Immature natural killer cell (primary cell): ENCODE data around the gene CA12. TPM values are rescaled to one million over a fixed set of nuclear protein-coding genes. Genes with fewer than 3 reads are reported as not detected.

ENCODE experiments used
- DNase-seq, 3 donors: peaks; one replicate each; pipeline ENCODE4 v3.0.0; 2022; ENCODE audit warnings: mixed read lengths in 1 of 3
- H3K27ac Mint-ChIP-seq, 6 donors: one replicate each; pipeline ENCODE4 v1.8.0; 2020; ENCODE audit warnings: mixed read lengths in 6 of 6, mild to moderate bottlenecking in 5 of 6, inconsistent platforms in 4 of 6, moderate library complexity in 3 of 6
- H3K27me3 Mint-ChIP-seq, 3 donors: one replicate each; pipeline ENCODE4 v1.8.0; 2020 to 2021; ENCODE audit warnings: low read depth in 3 of 3, mild to moderate bottlenecking in 3 of 3, mixed read lengths in 3 of 3, moderate library complexity in 3 of 3, inconsistent platforms in 1 of 3
- H3K36me3 Mint-ChIP-seq, 3 donors: one replicate each; pipeline ENCODE4 v1.8.0; 2020; ENCODE audit warnings: mixed read lengths in 3 of 3, inconsistent platforms in 2 of 3, mild to moderate bottlenecking in 2 of 3
- H3K4me1 Mint-ChIP-seq, 2 donors: one replicate each; pipeline ENCODE4 v1.8.0; 2020; ENCODE audit warnings: inconsistent platforms in 2 of 2, mild to moderate bottlenecking in 2 of 2, mixed read lengths in 2 of 2, moderate library complexity in 1 of 2
- H3K4me3 Mint-ChIP-seq, 5 donors: one replicate each; pipeline ENCODE4 v1.8.0; 2020; ENCODE audit warnings: mild to moderate bottlenecking in 5 of 5, mixed read lengths in 5 of 5, inconsistent platforms in 3 of 5, moderate library complexity in 3 of 5
- H3K9me3 Mint-ChIP-seq, 6 donors: one replicate each; pipeline ENCODE4 v1.8.0; 2020; ENCODE audit warnings: mild to moderate bottlenecking in 6 of 6, mixed read lengths in 6 of 6, inconsistent platforms in 4 of 6, moderate library complexity in 3 of 6
- polyA plus RNA-seq, 3 donors: library from polyadenylated mRNA; unstranded; fragments of 300-500 nt; fragmentation: Illumina TruSeq; gene quantifications; one replicate each; pipeline ENCODE4 v1.2.3, GENCODE V29; 2021

CA12 gene
- polyA plus RNA-seq, 3 donors from 2014 or later, result not detected

DNA sequence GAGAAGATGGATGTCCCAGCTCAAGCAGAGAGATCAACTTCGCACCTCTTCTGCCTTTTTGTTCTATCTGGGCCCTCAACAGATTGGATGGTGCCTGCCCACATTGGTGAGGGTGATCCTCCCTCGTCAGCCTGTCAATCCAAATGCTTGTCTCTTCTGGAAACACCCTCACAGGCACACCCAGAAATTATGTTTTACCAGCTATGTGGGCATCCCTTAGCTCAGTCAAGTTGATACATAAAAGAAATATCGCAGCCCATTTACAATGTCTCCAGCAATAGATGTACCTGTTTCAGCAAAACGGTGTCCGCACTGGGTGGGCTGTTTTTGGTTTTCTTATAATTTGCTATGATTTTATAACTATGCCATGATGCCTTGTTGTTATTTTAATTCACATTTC, 27.5 kb upstream of the CA12 start:
- no peak overlapping the region for H3K4me3 Mint-ChIP-seq
- H3K27ac Mint-ChIP-seq, result no peak overlapping the region
- no peaks in the 10 kb centered on the region for H3K36me3 Mint-ChIP-seq
- DNase-seq, result no peak
- H3K9me3 Mint-ChIP-seq, result no peaks in the 10 kb centered on the region
- H3K4me1 Mint-ChIP-seq, result peaks cover 5 to 7% of the 10 kb centered on the region in 2 donors
- H3K27me3 Mint-ChIP-seq, result peaks cover 0 to 6% (median 0%) of the 10 kb centered on the region in 3 donors

DNA sequence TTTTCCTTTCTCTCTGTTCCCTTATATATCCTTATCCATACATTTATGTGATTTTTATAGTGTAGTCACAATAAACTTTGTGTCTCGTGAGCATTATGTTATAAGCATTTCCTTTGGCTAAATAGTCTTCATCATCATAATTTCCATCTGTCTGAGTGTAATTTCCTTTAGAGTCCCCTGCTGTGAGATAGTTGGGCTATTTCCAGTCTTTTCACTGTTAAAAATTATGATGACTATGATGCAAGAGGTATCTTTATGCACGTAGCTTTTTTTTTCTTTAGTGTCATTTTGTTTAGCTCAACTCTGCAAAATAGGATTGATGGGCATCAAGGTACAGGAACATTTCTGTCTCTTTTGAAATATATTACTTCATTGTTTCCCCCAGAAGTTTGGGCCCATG, 26.9 kb upstream of the CA12 start:
- no peak overlapping the region for H3K27ac Mint-ChIP-seq
- peaks cover 0 to 6% (median 0%) of the 10 kb centered on the region in 3 donors for H3K27me3 Mint-ChIP-seq
- no peak overlapping the region for H3K4me3 Mint-ChIP-seq
- H3K9me3 Mint-ChIP-seq, result no peaks in the 10 kb centered on the region
- peaks cover 5 to 7% of the 10 kb centered on the region in 2 donors for H3K4me1 Mint-ChIP-seq
- no peak for DNase-seq
- H3K36me3 Mint-ChIP-seq, result no peaks in the 10 kb centered on the region

DNA sequence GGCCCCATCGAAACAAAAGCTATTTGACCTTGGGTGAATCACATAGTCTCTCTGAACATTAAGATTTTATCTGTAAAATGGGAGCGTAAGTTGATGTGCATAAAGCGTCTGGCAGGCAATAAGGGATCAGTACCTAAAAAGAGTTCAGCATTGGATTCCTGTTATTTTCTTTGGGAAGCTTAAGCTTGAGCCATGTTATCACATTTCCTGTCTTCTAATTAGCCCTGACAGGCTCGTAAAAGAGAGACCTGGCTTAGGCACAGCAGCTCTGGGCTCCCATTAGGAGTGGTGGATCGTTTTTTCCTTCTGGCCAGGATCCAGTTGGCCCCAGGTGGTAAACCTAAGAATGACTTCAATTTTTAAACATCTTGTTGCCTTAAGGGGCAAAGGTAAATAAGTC, 26.0 kb upstream of the CA12 start:
- Mint-ChIP-seq H3K27ac (no peak overlapping the region), H3K27me3 (peaks cover 0 to 2% (median 0%) of the 10 kb centered on the region in 3 donors), H3K4me3 (no peak overlapping the region), H3K9me3 (no peaks in the 10 kb centered on the region), H3K4me1 (peaks cover 5 to 7% of the 10 kb centered on the region in 2 donors), H3K36me3 (no peaks in the 10 kb centered on the region)
- no peak for DNase-seq

DNA sequence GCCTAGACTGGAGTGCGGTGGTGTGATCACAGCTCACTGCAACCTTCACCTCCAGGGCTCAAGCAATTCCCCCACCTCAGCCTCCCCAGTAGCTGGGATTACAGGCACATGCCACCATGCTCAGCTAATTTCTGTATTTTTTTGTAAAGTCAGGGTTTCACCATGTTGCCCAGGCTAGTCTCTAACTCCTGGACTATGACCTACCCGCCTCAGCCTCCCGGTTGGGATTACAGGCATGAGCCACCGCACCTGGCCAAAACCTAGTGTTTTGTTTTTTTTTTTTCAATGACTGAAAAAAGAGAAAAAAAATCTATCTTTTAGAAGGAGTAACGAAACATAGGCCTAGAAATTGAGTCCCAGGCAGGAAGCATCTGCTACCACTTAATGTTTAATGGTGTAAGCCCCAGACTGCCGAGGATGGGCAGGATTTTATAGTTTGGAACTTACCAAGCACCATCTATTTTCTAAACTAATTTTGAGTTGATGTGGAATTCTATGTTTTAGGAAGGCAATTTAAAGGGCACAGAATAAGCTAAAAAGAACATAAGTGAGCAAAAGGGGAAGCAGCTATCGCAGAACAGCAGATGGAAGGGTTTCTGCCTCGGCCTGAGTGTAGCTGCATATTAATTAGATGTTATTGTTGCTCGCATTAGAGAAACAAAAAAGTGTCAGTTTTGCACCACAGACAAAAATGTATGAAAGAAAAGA, 24.2 kb upstream of the CA12 start:
- H3K4me3 Mint-ChIP-seq, result no peak overlapping the region
- no peak for DNase-seq
- peaks cover 5 to 7% of the 10 kb centered on the region in 2 donors for H3K4me1 Mint-ChIP-seq
- no peaks in the 10 kb centered on the region for H3K36me3 Mint-ChIP-seq
- H3K27me3 Mint-ChIP-seq, result peaks cover 0 to 2% (median 0%) of the 10 kb centered on the region in 3 donors
- H3K9me3 Mint-ChIP-seq, result no peaks in the 10 kb centered on the region
- H3K27ac Mint-ChIP-seq, result peak overlapping the region in 1 of 6 donors; percentile 65

DNA sequence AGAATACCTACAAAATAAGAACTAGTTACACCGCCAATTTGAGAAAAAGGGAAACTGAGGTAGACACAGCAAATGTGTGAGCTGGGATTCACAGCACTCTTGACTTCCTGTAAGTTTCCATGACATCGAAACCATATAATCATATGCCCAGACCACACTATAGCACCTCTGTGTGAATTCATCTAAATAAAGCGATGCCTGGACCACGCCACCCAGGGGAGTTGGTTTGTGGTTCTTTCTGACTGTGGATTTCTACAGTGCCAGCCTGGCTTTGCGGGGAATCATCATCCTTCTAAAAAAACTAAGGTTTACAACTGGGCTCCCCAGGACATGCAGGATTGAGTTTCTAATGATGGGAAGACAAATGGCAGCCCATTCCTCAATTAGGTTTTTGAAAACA, 23.5 kb upstream of the CA12 start:
- H3K36me3 Mint-ChIP-seq, result no peaks in the 10 kb centered on the region
- H3K27ac Mint-ChIP-seq, result no peak overlapping the region
- no peaks in the 10 kb centered on the region for H3K9me3 Mint-ChIP-seq
- H3K27me3 Mint-ChIP-seq, result peaks cover 0 to 2% (median 0%) of the 10 kb centered on the region in 3 donors
- DNase-seq, result no peak
- H3K4me3 Mint-ChIP-seq, result no peak overlapping the region
- H3K4me1 Mint-ChIP-seq, result peaks cover 5 to 7% of the 10 kb centered on the region in 2 donors

DNA sequence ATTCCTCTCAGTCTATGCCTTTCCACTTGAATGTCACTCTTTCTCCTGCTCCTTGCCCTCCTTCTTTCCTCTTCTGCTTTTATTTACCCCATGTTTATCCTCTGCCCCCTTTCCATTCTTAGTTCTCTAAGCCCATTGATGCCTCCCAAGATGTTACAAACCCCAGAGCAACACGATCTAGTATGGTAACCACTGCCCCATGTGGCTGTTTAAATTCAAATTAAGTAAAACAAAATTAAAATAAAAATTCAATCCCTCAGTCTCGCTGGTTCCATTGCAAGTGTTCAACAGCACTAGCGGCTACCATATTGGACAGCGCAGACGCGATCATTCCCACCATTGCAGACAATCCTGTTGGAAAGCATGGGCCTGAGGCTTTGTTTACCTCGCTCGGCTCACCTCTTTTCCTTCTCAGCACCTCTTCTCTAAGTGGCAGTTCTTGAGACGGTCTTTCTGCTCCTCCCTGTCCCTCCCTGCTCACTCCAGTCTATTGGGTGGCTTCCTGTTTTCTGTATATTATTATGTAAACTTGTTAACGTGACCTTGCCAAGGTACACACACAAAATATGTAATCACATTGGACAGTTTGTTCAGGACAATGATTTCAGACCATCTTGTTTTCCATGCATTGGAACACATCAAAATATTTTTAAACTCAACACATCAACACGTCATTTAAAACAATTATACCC, 21.8 kb upstream of the CA12 start:
- H3K27ac Mint-ChIP-seq, result no peak overlapping the region
- H3K4me3 Mint-ChIP-seq, result no peak overlapping the region
- no peaks in the 10 kb centered on the region for H3K36me3 Mint-ChIP-seq
- DNase-seq, result no peak
- no peaks in the 10 kb centered on the region for H3K9me3 Mint-ChIP-seq
- H3K27me3 Mint-ChIP-seq, result peaks cover 0 to 2% (median 2%) of the 10 kb centered on the region in 3 donors
- peaks cover 5 to 7% of the 10 kb centered on the region in 2 donors for H3K4me1 Mint-ChIP-seq

DNA sequence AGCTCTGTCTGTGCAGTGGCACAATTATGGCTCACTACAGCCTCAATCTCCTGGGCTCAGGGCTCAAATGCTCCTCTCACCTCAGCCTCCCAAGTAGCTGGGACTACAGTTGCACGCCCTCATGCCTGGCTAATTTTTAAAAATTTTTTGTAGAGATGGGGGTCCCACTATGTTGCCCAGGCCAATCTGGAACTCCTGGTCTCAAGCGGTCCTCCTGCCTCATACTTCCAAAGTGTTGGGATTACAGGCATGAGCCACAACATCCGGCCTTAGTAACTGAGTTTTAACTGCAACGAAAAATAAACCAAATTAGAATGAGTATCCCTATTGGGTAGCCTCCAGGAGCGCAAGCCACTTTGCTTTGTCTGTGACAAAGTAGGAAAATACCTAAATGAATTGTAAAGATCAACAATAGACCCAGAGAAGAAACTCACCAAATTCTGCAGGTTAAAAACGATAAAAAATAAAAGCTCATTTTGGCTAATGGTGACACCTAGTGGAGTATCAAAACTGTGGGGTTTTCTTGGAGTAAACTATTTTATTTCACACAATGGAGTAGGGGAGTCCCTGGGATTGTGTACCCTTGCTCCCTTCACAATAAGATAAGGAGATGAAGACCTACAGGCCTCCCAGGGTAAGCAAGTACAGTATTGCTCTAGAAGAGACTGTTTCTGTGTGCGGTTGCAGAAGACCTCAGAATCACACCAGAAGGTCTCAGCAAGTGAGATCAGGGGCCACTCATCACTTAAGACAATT, 21.0 kb upstream of the CA12 start:
- Mint-ChIP-seq H3K9me3 (no peaks in the 10 kb centered on the region), H3K4me3 (no peak overlapping the region), H3K27ac (no peak overlapping the region), H3K27me3 (peaks cover 2% of the 10 kb centered on the region in 3 donors), H3K36me3 (no peaks in the 10 kb centered on the region), H3K4me1 (peaks cover 5 to 7% of the 10 kb centered on the region in 2 donors)
- DNase-seq, result peak; percentile 25 to 41 (median 26)

DNA sequence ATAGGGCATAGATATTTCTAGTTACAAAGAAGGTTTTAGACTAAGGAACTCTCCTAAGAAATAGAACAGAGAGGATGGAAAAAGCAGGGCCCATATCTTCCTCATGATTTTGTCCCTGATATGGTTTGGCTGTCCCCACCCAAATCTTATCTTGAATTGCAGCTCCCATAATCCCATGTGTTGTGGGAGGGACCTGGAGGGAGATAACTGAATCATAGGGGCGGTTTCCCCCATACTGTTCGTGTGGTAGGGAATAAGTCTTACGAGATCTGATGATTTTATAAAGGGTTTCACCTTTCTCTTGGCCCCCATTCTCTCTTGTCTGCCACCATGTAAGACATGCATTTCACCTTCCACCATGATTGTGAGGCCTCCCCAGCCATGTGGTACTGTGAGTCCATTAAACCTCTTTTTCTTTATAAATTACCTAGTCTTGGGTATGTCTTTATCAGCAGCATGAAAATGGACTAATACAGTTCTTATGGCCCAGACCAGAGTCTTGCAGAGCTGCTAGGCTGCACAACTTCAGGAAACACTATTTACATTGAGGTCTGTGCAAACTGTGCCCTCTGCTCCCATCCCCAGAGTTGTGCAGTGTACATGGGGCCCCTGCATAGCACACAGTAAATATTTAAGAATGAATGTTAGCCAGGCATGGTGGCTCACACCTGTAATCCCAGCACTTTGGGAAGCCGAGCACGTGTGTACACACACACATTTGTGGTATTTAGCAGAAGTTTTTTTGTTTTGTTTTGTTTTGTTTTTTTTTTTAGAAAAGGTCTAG, 20.3 kb upstream of the CA12 start:
- Mint-ChIP-seq H3K4me1 (peaks cover 5 to 7% of the 10 kb centered on the region in 2 donors), H3K27me3 (peaks cover 2% of the 10 kb centered on the region in 3 donors), H3K27ac (no peak overlapping the region)

DNA sequence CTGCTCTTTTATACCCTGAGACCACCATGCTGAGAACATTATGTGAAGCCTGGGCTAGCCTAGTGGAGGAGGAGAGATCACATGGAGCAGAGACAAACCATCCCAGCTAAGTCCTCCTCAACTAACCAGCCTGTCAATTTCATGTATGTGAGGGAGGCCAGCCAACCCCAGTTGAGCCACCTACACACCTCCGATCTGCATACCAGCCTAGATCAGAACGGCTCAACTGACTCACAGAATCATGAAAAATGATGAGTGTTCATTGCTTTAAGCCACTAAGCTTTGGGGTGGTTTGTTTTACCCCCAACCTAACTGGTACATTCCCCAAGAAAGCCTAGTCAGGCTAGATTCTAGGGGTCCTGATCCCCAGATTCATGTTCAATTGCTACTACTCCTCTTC, 19.4 kb upstream of the CA12 start:
- Mint-ChIP-seq H3K4me3 (no peak overlapping the region), H3K9me3 (no peaks in the 10 kb centered on the region), H3K27ac (no peak overlapping the region), H3K4me1 (peaks cover 5 to 7% of the 10 kb centered on the region in 2 donors), H3K27me3 (peaks cover 2% of the 10 kb centered on the region in 3 donors), H3K36me3 (no peaks in the 10 kb centered on the region)
- no peak for DNase-seq

More for the DNA sequence above, 20.3 kb upstream of the CA12 start:
- DNase-seq, result no peak
- H3K9me3 Mint-ChIP-seq, result no peaks in the 10 kb centered on the region
- no peaks in the 10 kb centered on the region for H3K36me3 Mint-ChIP-seq
- no peak overlapping the region for H3K4me3 Mint-ChIP-seq

DNA sequence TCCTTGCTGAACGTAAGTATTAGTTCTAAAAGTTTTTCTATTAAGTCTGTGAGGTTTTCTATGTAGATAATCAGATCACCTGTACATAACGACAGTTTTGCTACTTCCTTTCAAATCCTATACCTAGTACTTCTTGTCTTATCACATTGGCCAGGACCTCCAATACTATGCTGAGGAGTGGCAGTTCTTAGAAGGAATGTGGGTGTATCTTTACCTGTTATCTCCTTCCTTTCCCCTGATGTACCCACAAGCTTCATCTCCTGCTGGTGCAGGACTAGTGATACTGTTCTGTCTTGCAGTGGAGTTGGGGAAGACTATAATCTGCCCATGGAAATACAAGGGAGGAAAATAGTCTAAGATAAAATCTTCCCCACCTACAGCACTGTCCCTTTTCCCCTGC, 16.8 kb upstream of the CA12 start:
- Mint-ChIP-seq H3K9me3 (no peaks in the 10 kb centered on the region), H3K27me3 (peaks cover 2 to 5% (median 2%) of the 10 kb centered on the region in 3 donors)

DNA sequence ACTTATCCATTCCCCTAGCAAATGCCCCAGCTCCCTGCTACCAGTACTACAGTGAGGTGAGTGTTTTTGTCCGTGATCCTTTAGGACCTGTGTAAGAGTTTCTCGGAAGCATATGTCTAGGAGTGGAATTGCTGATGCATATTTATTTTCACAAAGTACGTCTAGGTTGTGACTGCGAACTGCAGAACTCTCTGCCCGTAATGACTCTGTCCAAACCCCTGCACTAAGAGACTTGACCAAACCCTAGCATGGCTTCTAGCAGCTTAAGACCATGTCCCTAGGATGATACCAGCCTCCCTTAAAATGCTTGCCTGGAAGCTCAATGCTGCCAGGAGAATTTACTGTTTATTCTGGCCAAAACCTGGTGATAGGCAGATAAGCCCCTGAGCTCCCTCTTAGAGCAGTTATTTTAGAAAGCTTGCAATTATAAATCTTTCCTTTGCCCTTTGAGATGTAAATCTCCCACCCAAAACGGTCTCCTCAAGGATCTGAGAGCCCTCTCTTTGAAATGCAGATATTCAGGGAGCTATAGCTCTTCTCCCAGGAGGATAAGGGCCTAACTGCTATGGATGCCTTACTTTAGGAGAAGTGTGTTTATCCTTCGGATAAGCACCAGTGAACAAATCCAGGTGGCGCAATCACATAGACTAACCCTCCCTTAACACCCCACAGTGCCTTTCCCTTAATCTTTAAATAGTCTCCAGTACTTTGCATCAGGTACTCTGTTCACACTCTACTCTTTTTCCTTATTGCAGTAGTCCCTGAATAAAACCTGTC, 14.7 kb upstream of the CA12 start:
- no peak for DNase-seq
- Mint-ChIP-seq H3K4me3 (no peak overlapping the region), H3K36me3 (no peaks in the 10 kb centered on the region), H3K4me1 (peaks cover 4 to 10% of the 10 kb centered on the region in 2 donors), H3K27me3 (peaks cover 2 to 6% (median 2%) of the 10 kb centered on the region in 3 donors), H3K9me3 (no peaks in the 10 kb centered on the region), H3K27ac (no peak overlapping the region)

More for the DNA sequence above, 16.8 kb upstream of the CA12 start:
- DNase-seq, result no peak
- no peaks in the 10 kb centered on the region for H3K4me1 Mint-ChIP-seq
- no peak overlapping the region for H3K4me3 Mint-ChIP-seq
- no peak overlapping the region for H3K27ac Mint-ChIP-seq
- no peaks in the 10 kb centered on the region for H3K36me3 Mint-ChIP-seq

DNA sequence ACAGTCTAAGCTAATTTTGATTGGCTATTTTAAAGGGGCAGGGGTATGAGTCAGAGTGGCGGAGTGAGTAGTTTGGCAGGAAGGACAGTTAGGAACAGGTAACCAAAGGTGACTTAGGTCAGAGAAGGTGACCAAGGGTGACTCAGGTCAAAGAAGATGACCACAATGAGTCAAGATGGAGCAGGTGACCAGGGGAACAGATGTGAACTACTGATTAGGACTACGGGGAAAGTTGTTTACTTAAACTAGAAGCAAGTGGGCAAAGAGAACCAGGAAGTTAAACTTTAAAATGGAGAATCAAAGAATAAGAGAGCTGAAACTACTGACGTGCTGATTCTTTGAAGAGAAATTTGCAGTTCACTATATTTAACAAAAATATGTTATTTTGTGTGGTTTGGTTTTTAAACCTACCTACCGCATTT, 14.1 kb upstream of the CA12 start:
- H3K4me3 Mint-ChIP-seq, result no peak overlapping the region
- H3K27me3 Mint-ChIP-seq, result peaks cover 2 to 6% (median 2%) of the 10 kb centered on the region in 3 donors
- no peak for DNase-seq
- H3K36me3 Mint-ChIP-seq, result no peaks in the 10 kb centered on the region
- H3K4me1 Mint-ChIP-seq, result peaks cover 4 to 10% of the 10 kb centered on the region in 2 donors
- H3K27ac Mint-ChIP-seq, result no peak overlapping the region
- no peaks in the 10 kb centered on the region for H3K9me3 Mint-ChIP-seq
